GM08714 (cell line): ENCODE data around the gene EEF1AKMT2.

Experiments
- H3K4me3 ChIP-seq: fragments of 200-500 bp; sonication (Bioruptor generic); 2 replicates; pipeline ENCODE4 v1.5.1; 2014; ENCODE audit warnings: mild to moderate bottlenecking, low read length, inconsistent platforms
- ZNF274 ChIP-seq: IDR thresholded peaks from 2 replicates; pipeline ENCODE4 v1.6.1; 2012; ENCODE audit warnings: mild to moderate bottlenecking, low read depth, low read length

Gene EEF1AKMT2

DNA sequence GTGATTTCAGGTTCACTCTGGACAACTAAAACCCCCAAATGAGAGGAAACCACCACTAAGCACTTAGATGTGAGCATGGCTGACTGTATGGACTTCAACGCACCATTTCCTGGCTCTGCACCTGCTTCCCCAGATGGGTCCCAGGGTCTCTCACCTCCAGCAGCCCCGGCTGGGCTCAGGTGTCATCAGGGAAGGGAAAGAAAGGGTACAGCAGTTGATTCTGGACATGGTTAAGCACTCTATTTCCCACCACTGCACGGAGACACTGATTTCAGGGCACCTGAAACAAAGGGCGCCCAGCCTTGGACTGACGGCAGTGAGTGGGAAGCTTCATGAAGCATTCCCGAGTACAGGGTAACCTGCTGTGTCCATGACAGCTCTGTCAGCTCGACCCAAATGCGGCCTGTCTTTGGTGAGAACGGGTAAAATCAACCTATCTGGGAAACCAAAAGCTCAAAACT is 66.5 kb downstream of the EEF1AKMT2 start:
- no peak overlapping the region for H3K4me3 ChIP-seq
- no peak for TF ChIP-seq ZNF274

DNA sequence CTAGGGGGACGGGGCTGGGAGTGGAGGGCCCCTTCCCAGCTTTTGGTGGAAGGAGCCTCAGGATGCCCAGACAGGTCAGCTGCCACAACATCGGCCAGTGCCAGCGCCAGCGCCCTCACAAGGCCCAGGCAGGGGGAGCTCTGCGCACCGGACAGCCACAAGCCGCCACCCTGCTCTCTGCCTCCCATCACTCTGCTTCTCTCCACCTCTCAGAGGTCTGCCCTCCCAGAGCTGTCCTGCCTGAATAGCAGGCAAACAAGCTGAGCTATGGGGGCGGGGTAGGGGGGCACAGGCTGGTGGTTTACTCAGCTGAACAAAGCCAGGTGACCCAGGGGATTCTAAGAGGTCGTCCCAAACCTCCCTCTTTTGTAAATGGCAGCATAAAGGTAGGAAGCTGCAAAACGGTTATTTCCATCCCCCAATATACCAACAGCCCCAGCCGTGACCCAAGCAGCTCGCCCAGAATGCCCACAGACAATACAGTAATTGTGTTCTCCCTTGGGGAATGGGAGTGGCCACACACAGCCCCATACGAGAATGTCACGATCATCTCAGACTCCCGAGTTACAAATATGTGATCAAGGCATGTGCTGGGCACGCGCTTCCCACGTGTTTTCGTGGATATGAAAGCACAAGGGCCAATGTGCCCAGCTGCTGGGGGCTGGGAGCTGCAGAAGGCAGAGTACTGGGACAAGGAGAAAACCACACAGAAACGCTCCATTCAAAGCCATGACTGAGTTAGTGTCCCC is 67.2 kb downstream of the EEF1AKMT2 start:
- TF ChIP-seq ZNF274 = no peak
- H3K4me3 ChIP-seq = no peak overlapping the region

DNA sequence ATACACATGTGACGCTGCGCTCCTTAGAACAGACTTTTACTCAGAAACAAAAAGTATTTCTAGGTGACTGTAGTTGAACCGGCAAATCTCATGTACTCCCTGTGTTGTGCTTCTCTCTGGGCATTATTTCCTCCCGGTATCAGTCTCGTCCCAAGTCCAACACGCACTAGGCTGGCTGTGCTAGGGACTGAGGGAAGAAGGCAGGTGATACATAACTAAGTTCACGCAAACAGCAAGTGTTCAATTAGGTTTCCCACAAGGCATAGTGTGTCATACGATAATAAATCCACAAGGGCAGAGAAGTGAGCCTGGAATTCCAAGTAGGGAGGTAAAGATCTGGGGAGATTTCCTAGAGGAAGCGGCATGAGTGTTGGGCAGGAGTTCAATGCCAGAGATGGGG is 67.9 kb downstream of the EEF1AKMT2 start:
- TF ChIP-seq ZNF274 = no peak
- H3K4me3 ChIP-seq = no peak overlapping the region

DNA sequence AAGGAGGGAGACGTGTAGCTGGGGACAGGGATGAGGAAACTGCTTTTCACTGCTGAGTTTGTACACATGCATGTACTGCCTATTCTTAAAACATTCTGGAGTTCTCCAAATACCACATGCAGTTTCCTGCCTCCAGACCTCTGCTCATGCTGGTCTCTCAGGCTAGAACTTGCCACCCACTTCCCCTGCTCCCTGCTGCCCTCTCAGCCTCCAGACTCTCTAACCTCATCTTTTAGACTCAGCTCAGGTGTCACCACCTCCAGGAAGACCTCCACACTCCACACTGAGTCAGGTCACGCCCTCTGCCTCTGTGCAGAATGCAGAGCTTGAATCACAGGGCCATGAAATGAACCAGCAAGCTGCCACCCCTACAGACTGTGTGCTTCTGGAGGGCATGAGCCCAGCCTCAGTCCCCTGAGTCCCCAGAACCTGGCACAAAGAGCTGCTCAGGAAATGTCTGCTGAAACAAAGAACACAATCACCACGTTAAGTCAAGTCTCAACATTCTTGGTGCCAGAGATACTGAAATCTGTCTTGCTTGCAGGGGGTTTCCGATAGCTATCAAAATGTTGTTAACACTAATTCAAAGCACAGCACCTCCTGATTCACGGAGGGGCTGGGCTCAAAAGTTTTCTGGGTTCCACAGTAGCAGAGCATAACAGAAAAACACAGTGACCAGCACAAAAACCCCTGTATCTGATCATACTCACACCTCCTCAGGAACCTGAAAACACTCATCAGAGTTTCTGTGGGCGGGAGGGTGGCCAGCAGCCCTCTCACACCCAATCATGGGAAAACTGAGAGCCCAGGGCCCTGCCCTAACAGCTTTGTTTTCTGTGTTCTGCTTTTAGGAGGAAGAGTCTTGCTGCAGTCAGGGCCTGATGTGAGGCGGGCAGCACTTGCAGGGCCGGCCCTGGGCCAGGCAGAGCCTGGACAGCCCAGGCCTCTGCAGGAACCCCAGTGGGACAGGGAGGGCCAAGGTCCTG is 68.6 kb downstream of the EEF1AKMT2 start:
- H3K4me3 ChIP-seq = no peak overlapping the region; the same call in 1 of the 2 replicates
- no peak for TF ChIP-seq ZNF274

DNA sequence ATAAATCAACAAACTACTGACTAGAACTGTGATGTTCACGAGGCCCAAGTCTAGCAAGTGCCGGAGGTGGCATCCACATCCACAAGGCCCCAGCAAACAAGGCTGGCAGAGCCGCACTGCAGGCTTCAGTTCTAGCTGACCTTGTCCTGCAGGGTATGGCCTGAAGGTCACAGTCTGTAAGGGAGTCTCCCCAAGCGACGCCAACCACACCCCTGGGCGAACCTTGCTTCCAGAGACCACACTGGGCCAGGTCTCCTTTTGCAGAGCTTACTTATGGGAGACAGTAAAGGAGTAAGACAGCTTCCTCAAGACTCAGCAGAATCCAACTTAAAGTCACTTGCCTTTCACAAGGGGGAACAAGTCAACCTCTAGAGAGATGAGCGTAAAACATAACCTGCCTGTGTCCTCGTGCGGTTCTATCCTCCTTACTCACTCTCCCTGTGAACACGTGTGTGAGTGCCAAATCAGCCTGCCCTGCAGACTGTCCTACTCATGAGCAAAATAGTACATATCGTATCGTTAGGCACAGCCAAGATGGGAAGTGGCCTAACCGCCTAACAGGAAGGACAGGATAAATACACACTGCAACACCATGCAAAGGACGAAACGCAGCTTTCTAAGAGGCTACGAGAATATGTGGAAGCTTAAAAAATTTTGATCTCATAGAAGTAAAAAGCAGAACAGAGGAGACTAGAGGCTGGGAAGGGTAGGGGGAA is 70.2 kb downstream of the EEF1AKMT2 start:
- H3K4me3 ChIP-seq = no peak overlapping the region
- no peak for TF ChIP-seq ZNF274

DNA sequence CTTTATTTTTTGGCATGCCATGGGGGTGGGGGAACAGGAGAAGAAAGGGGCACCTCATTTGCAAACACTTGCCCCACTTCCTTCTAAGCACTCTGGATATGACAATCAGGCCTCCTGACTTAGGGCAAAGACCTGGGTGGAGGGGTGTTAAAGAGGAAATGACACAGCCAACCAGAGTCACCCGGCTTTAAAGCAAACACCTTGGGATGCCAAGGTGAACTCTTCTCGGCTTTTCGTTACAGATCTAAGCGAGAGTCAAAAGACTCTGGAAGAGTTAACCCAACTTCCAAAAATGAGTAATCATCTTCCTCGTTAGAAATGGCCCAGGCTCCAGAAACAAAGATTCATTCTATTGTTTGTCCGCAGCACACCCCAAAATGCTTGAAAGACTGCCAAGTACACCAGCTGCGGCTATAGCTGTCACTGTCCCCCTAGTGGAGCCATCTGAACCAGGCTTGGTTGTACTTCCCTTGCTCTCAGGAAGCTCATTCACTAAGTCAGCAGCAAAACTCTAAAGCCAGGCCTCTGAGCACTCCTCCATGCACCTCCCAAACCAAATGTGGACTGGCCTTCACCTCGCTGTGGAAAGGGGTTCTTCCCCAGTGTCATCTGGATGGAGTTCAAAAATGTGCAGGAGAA is 72.4 kb downstream of the EEF1AKMT2 start:
- peak overlapping the region; percentile 4; the same call in 1 of the 2 replicates for H3K4me3 ChIP-seq
- no peak for TF ChIP-seq ZNF274

DNA sequence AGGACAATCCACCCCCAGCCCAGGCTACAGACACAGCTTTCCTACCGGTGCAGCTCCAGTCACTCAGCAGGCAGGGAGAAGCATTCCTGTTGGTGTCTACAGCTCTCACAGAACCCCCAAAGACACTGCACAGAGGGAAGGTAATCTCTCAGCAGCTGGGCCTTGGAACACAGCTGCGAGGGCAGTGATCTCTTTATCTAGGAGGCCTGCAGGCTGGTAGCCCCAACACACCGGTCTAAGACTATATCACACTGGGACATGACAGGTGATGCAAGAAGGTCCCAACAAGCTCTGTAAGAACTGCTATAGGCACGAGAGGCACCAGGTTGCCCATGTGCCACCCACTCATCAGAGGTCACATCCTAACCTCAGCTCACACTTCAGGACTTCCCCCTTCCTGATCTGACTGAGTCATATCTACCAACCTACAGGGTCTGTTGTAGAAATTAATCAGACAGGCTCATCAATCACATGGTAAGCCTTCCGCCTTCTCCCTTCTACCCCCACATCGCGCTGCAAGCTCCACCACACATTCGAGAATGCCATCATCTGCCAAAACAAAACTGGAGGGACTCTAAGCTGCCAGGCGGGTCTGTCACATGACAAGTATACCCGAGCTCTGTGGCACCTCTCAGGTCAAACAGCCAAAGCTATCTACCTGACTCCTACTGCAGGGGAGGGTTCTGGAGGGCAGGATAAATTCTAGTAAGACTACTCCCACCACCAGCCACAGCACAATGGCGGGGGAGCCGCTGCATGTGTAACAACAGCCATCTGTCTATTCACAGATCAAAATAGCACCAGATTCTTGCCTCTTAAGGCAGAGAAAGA is 73.6 kb downstream of the EEF1AKMT2 start:
- H3K4me3 ChIP-seq = no peak overlapping the region; the same call in 1 of the 2 replicates
- TF ChIP-seq ZNF274 = no peak

DNA sequence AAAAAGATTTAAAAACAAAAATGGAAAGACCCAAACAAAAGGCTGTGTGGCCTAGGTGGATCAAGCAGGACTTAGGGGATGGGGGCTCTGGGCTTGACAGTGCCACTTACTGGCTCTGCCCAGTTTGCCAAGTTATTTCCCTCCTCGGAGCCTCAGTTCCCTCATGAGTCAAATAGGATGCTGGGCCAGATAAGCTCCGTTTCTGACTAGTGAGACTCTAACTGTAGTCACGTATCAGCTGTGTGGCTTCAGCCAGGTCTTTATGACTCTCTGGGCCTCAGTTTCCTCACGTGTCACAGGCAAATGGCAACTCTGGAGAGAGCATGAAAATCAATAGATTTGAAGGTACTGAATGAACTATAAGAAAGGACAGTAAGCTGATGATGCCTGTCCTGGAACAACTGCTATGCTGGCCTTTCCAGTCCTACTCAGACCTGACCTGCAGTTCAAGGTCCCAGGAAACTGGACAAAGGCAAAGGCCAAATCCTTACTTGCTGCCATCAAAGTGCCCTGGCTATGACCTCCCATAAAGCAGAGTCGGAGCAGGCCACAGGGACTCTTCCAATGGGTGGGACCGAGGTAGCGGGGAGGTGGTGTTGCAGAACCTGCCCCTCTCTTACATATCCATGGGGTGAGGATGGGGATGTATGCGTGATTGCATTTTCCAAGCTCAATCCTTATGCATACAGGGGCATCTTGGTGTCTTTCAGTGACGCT is 74.5 kb downstream of the EEF1AKMT2 start:
- H3K4me3 ChIP-seq = no peak overlapping the region
- TF ChIP-seq ZNF274 = no peak

DNA sequence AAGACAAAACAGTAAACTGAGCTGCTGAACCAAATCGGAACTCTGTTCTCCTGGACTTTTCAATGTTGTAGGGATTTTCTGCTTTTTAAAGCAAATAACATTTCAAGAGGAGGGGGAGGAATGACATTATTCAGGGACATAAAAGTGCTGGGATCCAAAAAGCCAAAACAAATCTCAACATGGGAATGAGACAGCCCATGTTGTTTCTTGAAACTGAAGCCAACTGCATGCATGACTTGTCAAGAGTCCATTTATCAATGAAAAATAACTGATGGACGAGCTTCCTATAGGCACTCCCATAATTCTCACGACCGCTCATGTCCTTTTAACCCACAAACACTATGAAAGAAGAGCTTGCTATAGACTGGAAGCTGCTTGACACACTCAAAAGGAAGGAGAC is 75.3 kb downstream of the EEF1AKMT2 start:
- TF ChIP-seq ZNF274 = no peak
- no peak overlapping the region for H3K4me3 ChIP-seq

DNA sequence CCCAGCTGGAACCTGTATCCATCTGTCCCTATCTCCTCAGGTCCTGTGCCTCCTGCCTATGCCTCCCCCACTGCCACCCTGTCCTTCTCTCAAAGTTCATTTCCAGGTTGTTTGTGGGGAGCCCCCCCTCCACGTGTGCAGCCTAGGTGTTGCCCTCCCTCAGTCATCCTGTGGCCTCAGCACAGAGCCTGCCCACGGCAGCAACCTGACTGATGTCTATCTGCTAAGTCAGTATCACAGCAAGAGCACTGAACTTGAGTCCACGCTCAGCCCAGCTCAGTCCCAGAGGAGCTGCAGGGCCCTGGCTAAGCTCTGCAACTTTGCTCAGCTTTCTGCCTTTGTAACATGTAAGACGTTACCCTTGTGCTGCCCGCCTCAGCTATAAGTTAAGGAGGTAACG is 76.2 kb downstream of the EEF1AKMT2 start:
- no peak for TF ChIP-seq ZNF274
- H3K4me3 ChIP-seq = no peak overlapping the region

DNA sequence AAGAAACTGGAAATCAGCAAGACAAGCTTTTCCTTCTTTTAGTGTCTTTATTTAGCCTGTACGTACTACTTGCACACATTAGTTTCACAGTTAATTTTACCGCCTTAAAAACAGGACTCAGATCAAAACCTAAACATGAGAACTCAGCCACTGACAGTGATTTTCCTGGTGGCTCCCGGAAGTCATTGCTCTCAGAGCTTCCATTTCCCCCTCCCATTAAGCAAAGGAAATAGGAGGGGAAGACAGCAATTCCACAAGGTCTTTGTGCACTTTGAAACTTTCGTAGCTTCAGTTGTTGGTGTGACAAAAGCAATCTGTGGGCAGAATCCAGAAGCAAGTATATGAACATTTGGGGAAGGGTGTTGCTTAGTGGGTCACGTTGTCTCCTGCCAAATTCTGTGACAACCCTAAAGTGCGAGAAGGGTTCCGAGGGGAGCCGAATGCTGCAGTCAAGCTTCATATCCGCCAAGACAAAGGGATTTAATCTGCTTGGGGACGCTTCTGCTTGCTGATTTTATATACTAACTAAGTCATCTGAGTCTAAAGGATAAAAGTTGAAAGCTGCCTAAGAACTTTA is 77.9 kb downstream of the EEF1AKMT2 start:
- H3K4me3 ChIP-seq = no peak overlapping the region
- no peak for TF ChIP-seq ZNF274

DNA sequence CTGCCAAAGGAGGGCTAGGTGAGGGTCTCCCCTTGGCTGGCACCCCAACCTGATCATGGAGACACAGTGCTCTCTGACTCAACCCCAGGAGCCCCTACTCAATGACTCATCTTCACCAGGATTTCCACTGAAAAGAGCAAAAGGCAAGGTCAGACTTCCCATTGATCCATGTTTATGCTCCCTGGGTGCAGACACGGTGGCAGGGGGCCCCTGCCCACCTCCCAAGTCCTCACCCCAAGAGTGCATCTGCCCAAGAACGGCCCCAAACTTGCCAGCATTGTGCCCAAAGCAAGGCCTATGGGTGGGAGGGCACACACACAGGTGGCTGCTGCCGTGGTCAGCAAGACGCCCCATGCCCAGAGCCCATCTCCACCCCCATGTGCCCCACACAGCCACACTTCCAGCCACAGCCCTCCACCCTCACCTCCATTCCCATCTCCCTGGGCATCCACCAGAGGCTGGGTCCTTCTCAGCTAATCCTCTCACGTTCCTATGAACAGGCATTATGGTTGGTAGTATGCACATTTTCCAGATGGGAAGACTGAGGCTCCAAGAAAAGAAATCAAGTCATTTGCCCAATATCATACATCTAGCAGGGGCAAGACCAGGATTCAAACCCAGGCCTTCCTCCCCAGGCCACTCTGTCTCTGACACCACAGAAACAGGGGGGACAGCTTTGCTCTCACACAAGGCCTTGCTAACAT is 78.8 kb downstream of the EEF1AKMT2 start:
- H3K4me3 ChIP-seq = no peak overlapping the region
- TF ChIP-seq ZNF274 = no peak
